Stomach (tissue), 4 donors: ENCODE data around the gene ZNF473.
"Not testable (repeated sequence)": the region's sequence is repeated elsewhere in the genome, so short reads cannot be mapped to it uniquely, and the experiment has no call there.

Source experiments
- CTCF ChIP-seq, 7 experiments: fragments of 450-650 bp in 4 of 7; fragments of 200-600 bp in 3 of 7; sonication (generic) in 3 of 7; IDR thresholded peaks; one replicate each; pipeline ENCODE4 v1.5.1; 2016 to 2019; ENCODE audit warnings: antibody characterized with exemption in 7 of 7, control low read depth in 2 of 7, mild to moderate bottlenecking in 1 of 7
- POLR2A ChIP-seq, 4 donors: fragments of 450-650 bp; IDR thresholded peaks; one replicate each; pipeline ENCODE4 v1.6.1; 2016; ENCODE audit warnings: antibody characterized with exemption in 4 of 4, control low read depth in 2 of 4, mild to moderate bottlenecking in 1 of 4, moderate library complexity in 1 of 4
- POLR2AphosphoS5 ChIP-seq, 3 donors: sonication (generic); formaldehyde crosslinking; IDR thresholded peaks; one replicate each; pipeline ENCODE4 v1.6.1; 2016; ENCODE audit warnings: antibody characterized with exemption in 3 of 3

GRCh38 chr19:50091786-50092185 lies 66.0 kb downstream of the ZNF473 start:
- TF ChIP-seq CTCF, POLR2AphosphoS5, POLR2A (IDR thresholded peaks at IDR 0.05): not testable (repeated sequence)
